Measurements from ENCODE around the gene GNG2. TPM values are rescaled to one million over a fixed set of nuclear protein-coding genes. Genes with fewer than 3 reads are reported as not detected.
A peak's percentile ranks its signal among the peaks of the same experiment; 100 is the strongest.

GNG2 gene
- total and polyA plus RNA-seq, 9 of the 15 experiments (the other 6 are each of a cell fraction or from before 2014, with no cell fraction given) = 0.18 TPM; not detected in 8

DNA sequence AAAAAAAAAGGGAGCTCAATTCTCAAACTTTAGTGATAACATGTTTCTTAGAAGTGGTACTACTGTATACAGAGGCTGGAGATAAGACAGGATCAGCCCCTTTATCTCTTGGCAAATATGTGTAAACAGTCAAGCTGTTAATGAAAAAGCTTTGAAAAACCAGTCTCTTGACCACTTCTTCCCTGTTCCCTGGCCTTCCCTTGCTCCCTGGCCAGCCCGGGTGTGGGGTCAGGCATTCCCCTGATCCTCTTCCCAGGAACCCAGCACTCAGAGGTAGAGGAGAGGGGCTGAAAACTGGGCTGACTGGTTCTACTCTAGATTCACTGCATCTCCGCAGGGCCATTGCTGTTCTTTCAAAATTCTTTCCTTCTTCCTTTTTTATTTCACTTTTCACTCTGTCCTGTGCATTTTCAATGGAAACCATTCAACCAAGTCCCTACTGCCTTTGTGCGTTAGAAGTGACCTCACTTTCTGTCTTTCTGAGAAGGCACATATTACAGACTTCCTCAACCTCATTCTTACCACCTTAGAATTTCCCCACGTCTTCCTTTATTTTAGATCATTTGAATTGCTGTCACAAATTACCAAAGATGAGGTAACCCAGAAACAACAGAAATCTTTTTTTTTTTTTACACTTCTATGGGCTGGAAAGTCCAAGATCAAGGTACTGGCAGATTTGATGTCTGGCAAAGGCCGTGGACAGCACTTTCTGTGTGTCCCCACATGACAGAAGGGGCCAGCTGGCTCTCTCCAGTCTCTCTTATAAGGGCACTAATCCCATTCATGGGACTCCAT is 5.7 kb downstream of the GNG2 start:
- Histone ChIP-seq H2AFZ (ENCODE audit: low read depth, low read length) (no peak overlapping the region), H3K4me2 (ENCODE audit: insufficient read depth, low read length) (no peak overlapping the region), H3K9me3 (replicated peaks; ENCODE audit: control insufficient read depth, insufficient read depth, low read depth, low read length) (no peaks in the 10 kb centered on the region), H3K4me3 (no peak overlapping the region), H3K9me1 (ENCODE audit: control insufficient read depth, insufficient read depth, low read length) (no peaks in the 10 kb centered on the region), H4K20me1 (replicated peaks; ENCODE audit: control insufficient read depth, insufficient read depth, low read length) (no peaks in the 10 kb centered on the region), H3K27ac (ENCODE audit: extremely low read depth, low read depth, low read length) (no peak overlapping the region), H3K36me3 (ENCODE audit: control insufficient read depth, insufficient read depth, low read length) (no peaks in the 10 kb centered on the region), H3K9ac (ENCODE audit: insufficient read depth in 1 of 2, low read depth in 2 of 2, low read length in 2 of 2) (no peak overlapping the region), H3K4me1 (replicated peaks in 1 of 2; ENCODE audit: control insufficient read depth in 2 of 2, insufficient read depth in 2 of 2, low read length in 2 of 2) (no peaks in the 10 kb centered on the region), H3K27me3 (ENCODE audit: control insufficient read depth in 2 of 2, insufficient read depth in 2 of 2, low read length in 2 of 2) (0 out of 5 replicates have a peak, but pooled peaks cover 0 to 2% of the 10 kb centered on the region in 2 experiments), H3K79me2 (ENCODE audit: control insufficient read depth, insufficient read depth, low read length) (no peaks in the 10 kb centered on the region)
- POLR2A ChIA-PET = interaction anchor here (0.7 kb wide), 1 partner anchor 14 kb away, joined by 3 read pairs; no protein-coding TSS in a partner anchor
- TF ChIP-seq, protein P1, sequence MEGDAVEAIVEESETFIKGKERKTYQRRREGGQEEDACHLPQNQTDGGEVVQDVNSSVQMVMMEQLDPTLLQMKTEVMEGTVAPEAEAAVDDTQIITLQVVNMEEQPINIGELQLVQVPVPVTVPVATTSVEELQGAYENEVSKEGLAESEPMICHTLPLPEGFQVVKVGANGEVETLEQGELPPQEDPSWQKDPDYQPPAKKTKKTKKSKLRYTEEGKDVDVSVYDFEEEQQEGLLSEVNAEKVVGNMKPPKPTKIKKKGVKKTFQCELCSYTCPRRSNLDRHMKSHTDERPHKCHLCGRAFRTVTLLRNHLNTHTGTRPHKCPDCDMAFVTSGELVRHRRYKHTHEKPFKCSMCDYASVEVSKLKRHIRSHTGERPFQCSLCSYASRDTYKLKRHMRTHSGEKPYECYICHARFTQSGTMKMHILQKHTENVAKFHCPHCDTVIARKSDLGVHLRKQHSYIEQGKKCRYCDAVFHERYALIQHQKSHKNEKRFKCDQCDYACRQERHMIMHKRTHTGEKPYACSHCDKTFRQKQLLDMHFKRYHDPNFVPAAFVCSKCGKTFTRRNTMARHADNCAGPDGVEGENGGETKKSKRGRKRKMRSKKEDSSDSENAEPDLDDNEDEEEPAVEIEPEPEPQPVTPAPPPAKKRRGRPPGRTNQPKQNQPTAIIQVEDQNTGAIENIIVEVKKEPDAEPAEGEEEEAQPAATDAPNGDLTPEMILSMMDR (IDR thresholded peaks at IDR 0.05 in 2 of 3, conservative IDR thresholded peaks at IDR 0.05 in 1 of 3; ENCODE audit: insufficient read depth in 2 of 3, low read depth in 1 of 3, low read length in 3 of 3) = no peak
- TF ChIP-seq HNRNPL (IDR thresholded peaks at IDR 0.05; ENCODE audit: low read depth, low read length) = no peak
- TF ChIP-seq HDAC2 (IDR thresholded peaks at IDR 0.05) = no peak
- TF ChIP-seq FOXA3 (CRISPR knock-in tag; conservative IDR thresholded peaks at IDR 0.05 in 1 of 2, IDR thresholded peaks at IDR 0.05 in 1 of 2) = peak in 1 of 2 experiments; percentile 42; a peak in 1 of 4 replicates
- TF ChIP-seq TAL1 (IDR thresholded peaks at IDR 0.05) = 0 out of 2 replicates have a peak, but pooled peaks have one; percentile 7
- TF ChIP-seq ZKSCAN8 (CRISPR knock-in tag; IDR thresholded peaks at IDR 0.05) = peak; percentile 73; the same call in 1 of the 2 replicates
- TF ChIP-seq ARID1B (IDR thresholded peaks at IDR 0.05) = 0 out of 2 replicates have a peak, but pooled peaks have one; percentile 38
- no peak for TF ChIP-seq POLR2H (tag; IDR thresholded peaks at IDR 0.05; ENCODE audit: low read depth)
- in situ Hi-C loops (cut with MboI) (no loop called here), intact Hi-C loops (cut with micrococcal nuclease) (no loop called here)
- FAIRE-seq (no peak), ATAC-seq (no peak), DNase-seq (ENCODE audit: extremely low read depth in 1 of 4, low spot score in 3 of 4) (peak in 1 of 4 experiments; percentile 1)
- CTCF ChIA-PET (ENCODE audit: low intra/inter-chr PET ratio) = no interaction called here
- WGBS (ENCODE audit: insufficient coverage, low coverage, missing lambda C conversion rate) = 0% methylated on average over 4 of the region's 5 CpGs
- BruUV-seq (replicated peaks) = no TSS peak
